HG02981 (cell line): ENCODE results near the gene SPI1.
A peak's percentile ranks its signal among the peaks of the same experiment; 100 is the strongest.

Experiments used
- ATAC-seq: cut with Tn5 transposase; IDR thresholded peaks from one replicate; pipeline ENCODE4 v1.9.1; 2021; ENCODE audit warnings: mild to moderate bottlenecking, moderate library complexity; ENCODE audit not compliant: unreplicated experiment

The SPI1 gene

DNA sequence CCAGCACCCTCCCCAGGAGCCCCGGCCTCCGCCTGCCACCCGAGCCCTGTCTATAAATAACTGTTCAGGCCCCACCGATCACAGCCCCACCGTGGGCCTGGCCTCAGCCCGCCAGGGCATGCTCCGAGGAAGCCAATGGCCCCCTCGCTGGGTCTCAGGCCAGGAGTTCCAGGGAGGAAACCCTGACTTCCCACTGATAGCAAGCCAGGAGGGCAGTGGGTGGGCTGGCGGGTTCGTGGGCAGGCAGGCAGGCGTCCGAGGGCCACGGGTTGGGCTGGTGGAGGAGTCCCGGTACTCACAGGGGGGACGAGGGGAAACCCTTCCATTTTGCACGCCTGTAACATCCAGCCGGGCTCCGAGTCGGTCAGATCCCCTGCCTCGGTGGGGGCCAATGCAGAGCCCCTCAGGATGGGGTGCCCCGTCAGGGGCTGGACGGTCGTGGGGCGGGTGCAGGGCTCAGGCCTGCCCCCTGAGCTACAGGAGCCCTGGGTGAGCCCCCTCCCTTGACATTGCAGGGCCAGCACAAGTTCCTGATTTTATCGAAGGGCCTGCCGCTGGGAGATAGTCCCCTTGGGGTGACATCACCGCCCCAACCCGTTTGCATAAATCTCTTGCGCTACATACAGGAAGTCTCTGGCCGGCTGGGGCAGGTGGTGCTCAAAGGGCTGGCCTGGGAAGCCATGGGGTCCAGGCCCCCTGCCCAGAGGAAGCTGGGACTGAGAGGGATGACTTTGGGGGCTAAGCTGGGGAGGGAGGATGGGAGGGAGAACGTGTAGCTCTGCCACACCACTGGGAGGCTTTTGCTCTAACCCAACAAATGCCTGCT, at the start of gene SPI1:
TSS of gene SPI1 (minus strand) at position 538 of the 826 bp plus-strand sequence. CDS start at position 344, 194 bp downstream.
- ATAC-seq, result peak; percentile 78

DNA sequence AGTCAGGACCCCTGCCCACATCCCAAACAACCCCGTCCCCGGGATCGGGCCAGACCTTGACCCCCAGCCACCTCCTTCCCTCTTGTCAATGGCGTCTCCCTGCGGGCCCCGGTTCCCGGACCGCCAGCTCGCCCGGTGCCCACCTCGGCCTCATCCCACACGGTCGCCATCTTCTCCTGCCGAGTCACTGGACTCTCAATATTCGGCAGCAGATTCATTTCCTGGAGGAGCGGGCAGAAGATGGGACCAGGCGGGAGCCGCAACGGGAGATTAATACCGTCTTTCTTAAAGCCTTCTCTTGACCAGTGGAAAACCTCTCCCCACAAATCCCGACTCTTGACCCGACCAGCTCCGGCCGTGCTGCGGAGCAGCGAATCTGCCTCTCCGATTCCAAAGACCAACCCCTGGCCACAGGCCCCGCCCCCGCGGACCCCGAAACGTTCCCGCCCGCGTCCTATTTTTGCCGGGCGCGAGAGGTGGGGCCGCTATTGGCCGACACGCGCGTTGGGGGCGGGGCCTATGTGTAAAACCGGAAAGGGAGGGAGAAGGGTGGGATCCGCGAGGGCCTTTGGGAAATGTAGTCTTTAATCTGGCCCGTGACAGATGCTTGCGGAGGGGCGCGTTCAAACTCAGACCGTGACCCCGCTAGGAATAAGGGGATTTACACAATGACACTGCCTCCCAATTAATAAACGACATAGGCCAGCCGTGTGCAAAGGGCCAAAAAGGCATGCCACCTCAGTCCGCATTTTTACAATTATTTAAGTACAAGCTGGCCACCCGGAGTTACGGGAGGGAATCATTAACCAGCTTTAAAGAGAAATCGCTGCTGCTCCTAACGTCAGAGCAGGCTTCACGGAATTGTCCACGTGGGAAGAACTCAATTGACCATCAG, 48.0 kb upstream of the SPI1 start, which contains the start of gene PSMC3:
TSS of gene PSMC3 (minus strand) at position 378 of the 895 bp plus-strand sequence. CDS start at position 218, 160 bp downstream.
- peak; percentile 93 for ATAC-seq

DNA sequence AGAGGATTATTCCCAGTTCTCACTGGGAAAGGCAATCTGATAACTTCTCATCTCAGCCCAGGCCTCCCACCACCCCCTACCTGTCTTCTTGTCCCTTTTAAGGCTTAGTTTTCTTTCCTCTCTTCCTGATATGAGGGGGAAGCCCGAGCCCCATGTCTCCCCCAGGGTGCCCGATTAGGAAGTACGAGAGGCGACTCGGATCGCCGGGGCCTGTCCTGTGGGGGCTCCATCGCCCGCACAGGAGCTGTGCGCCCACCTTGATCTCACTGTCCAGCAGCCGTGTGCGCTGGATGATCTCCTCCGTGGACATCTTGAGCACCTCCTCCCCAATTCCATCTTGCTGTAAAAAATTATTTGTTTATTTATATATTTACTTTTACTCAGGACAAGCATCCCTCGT, 47.3 kb upstream of the SPI1 start:
- no peak for ATAC-seq

DNA sequence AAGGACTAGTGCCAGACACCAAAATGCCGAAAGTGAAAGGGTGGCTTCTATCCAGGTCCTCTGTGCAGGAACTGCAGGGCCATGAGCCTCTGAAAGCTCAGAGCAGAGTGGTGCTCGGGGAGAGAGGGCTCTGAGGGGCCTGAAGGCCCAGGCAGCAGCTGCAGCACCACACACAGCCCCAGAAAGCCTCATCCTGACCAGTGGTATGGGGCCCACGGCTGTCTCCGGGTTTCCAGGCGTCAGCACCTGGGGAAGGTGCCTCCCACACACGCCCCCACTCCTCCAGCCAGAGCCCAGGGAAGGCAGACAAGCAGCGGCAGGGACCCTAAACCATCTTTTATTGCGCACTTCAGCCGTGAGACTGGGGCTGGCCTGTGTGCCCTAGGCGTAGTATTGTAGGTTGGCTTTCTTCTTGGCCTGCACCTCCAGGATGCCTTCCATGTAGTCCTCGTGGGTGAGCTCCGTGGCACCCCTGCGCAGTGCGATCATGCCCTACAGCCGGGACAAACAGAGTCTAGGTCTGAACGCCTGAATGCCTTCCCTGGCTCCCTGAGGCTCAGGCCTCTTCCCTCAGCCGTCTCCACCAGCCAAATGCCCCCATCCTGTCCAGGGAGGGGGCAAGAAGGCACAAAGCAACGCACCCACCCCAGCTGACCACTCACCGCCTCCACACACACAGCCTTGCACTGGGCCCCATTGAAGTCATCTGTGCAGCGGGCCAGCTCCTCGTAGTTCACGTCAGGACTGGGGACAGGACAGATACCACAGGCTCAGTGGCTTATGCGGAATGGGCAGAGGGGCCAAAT, 40.3 kb upstream of the SPI1 start:
- ATAC-seq, result no peak

DNA sequence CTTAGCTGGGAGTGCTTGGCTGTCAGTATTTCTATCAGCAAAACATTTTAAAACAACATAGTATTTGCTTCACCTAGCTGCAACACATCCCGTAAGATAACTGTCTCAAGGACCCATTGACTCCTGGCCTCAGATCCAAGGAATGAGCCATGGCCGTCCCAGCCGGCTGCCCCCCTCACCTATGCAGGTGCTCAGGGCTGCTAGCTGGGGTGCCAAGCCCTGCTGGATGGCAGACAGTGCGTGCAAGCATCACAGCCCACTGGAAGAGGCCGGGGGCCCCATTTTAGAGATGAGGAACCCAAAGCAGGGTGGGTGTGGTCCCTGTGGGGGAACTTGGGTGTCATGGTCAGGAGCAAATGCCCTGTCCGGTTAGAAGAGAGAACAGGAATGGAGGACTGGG, 39.4 kb upstream of the SPI1 start:
- no peak for ATAC-seq

DNA sequence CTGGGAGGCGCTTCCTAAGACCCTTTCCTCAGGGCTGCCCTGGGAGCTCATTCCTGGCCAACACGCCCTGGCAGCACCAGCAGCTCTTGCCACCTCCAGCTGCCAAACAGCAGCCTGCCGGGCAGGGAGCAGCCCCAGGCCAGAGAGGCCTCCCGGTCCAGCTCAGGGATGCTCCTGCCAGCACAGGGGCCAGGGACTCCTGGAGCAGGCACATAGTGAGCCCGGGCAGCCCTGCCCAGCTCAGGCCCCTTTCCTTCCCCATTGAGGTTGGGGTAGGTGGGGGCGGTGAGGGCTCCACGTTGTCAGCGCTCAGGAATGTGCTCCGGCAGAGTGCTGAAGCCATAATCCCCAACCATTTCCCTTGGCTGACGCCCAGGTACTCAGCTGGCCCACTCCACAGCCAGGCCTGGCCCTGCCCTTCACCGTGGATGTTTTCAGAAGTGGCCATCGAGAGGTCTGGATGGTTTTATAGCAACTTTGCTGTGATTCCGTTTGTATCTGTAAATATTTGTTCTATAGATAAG, 37.7 kb upstream of the SPI1 start:
- ATAC-seq, result no peak

DNA sequence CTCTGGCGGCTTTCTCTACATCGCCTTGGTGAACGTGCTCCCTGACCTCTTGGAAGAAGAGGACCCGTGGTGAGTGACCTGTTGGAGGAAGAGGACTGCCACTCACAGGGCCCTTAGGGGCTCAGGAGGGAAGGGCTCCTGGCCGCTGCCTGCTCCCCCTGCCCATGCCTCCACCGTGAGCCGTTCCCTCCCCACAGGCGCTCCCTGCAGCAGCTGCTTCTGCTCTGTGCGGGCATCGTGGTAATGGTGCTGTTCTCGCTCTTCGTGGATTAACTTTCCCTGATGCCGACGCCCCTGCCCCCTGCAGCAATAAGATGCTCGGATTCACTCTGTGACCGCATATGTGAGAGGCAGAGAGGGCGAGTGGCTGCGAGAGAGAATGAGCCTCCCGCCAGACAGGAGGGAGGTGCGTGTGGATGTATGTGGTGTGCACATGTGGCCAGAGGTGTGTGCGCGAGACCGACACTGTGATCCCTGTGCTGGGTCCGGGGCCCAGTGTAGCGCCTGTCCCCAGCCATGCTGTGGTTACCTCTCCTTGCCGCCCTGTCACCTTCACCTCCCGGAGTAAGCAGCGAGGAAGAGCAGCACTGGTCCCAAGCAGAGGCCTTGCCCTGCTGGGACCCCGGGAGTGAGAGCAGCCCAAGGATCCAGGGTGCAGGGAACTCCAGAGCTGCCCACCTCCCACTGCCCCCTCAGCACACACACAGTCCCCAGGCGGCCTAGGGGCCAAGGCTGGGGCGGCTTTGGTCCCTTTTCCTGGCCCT, 36.9 kb upstream of the SPI1 start:
- ATAC-seq, result no peak

DNA sequence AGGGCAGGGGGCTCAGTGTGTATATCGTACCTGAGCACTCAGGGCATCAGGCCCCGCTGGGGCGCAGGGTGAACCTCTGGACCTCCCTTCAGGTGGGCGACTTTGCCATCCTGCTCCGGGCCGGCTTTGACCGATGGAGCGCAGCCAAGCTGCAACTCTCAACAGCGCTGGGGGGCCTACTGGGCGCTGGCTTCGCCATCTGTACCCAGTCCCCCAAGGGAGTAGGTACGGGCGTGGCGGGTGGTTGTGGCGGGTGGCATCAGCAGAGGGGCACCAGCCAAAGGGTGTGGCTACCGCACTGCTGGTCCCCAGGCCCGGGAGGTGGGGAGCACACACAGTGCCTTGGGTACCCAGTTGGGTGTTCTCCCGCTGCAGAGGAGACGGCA, 36.3 kb upstream of the SPI1 start:
- no peak for ATAC-seq

DNA sequence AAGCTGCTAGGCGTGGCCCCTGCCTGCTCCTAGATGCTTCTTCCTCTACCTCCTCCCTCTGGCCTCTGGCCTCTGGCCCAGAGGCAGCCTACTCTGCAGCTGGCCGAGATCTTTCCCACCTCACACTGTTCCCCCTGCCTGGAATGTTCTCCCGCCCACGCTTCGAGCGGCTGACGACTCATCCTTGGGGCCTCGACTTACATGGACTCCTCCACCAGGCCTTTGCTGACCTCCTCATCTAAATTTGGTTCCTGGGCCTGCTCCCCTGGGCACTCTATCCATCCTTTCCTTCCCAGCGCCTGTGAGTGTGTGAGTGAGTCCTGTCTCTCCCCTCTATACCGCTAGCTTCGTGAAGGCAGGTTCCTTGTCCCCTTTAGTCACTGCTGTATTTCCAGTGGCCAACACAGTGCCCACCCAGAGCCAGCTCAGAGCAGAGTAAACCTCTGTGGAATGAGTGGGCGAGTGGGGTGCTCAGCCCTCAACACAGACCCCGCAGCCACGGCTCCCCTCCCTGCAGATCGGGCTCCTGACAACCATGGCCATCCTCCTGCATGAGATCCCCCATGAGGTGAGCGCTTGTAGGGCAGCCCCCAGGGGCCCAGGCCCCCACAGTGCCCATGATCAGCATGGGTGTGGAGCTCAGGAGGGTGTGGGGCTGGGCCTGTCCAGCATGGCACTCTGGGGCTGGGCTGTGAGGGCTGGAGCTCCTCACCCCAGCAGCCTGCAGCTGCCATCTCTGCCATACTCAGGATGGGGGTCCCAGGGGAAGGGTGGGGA, 35.7 kb upstream of the SPI1 start:
- ATAC-seq, result no peak

DNA sequence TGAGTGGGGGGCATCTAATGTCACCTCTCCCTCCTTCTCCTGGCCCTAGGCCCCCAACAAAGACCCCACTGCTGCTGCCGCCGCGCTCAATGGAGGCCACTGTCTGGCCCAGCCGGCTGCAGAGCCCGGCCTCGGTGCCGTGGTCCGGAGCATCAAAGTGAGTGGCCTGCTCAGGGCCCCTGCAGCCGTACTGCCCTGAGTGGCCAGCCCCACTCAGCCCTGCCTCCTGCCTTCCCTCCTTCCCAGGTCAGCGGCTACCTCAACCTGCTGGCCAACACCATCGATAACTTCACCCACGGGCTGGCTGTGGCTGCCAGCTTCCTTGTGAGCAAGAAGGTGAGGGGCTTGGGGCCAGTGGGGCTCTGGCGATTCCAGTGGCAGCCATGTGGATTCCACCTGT, 35.0 kb upstream of the SPI1 start:
- no peak for ATAC-seq

DNA sequence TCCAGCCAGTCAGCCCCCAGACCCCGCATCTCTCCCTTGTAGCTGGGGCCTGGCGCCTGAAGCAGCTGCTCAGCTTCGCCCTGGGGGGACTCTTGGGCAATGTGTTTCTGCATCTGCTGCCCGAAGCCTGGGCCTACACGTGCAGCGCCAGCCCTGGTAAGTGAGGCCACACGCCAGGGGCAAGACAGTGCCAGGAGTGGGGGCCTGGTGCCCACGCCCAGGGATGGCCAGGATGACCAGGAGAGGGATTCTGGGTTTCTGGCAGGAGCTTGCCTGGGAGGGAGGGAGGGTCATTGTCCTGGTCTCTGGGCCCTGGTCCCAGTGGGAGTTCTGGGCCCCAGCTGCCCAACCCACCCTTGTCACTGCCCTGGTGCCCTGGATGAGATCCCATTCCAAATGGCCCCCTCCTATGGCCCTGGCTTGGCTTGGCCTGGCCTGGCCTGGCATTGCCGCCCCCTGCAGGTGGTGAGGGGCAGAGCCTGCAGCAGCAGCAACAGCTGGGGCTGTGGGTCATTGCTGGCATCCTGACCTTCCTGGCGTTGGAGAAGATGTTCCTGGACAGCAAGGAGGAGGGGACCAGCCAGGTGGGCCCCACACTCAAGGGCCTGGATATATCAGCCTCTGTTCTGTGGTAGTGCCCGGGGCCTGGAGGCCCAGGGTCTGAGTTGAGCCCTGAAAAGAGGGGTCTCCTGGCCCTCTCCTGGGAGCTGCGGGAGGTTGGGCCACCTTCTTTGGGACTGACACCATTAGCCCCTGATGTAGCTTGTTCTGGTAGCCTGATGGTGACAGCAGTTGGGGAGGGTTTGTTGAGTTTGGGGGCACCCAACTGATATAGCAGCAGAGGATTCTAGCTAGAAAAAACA, 33.8 kb upstream of the SPI1 start:
- ATAC-seq, result no peak

DNA sequence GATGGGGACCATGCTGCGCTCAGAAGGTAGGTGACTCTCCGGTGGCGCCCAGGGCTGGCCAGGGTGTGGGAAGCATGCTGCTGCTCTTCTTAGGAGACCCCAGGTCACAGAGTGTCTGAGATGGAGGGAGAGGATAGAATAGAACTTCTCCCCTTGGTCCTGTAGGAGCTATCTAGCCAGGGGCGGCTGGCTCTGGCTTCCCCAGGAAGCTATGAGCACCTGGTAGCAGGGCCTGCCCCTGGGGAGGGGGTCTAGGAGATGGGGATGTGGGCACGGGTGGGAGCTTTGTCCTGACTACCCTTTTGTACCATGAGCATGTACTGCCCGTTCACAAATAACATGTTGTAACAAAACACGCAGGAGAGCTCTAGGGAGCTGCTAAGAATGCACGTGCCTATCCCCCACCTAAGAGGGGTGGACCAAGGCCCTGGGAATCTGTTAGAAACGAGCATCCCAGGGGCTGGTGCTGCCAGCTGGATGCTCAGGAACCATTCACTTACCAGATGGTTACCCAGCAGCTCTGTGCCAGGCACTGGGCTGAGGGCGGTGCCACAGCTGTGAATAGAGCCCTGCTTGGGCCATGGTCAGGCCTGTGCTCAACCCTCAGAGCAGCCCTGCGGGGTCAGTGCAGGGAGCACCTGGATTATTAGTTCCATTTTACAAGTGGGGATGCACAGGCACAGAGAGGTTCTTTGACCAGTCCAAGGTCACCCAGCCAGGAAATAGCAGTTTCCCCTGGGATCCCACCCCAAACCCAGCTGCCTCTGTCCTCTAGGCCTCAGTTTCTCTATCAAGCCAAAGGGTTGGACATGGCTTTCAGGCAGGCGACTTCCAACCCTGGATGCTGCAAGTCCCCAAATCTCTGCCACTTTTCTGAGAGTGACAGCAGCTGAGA, 32.3 kb upstream of the SPI1 start:
- ATAC-seq, result no peak

DNA sequence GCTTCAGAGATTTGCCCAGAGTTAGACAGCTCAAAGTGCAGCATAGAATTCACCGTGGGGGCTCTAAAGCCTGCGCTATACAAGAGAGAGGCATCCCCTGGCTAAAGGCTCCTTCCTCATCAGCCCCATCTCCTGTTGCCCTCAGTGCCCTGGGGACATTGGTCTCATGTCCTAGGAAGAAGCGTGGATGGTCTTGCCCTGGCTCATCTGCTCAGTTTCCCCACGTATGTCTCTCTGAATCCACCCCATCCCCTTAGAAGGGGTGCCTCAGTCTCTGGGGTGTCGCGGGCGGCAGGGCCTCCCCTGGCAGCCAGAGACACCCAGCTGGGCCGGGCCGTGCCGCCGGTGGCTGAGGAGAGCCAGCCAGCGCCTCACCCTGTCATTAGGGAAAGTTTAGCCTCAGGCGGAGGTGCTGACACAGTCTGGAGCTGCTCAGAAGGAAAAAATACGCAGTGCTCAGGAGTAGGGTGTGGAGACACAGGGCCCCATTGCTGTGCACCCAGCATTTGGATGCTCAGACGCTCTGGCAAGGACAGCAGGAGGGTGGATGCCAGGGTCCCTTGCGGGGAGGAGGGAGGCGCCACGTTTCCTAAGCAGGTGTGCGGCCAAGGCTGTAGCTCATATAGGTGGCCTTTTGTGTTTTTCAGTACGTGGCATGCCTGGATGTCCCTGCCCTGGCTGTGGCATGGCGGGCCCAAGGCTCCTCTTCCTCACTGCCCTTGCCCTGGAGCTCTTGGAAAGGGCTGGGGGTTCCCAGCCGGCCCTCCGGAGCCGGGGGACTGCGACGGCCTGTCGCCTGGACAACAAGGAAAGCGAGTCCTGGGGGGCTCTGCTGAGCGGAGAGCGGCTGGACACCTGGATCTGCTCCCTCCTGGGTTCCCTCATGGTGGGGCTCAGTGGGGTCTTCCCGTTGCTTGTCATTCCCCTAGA, 31.4 kb upstream of the SPI1 start:
- no peak for ATAC-seq

DNA sequence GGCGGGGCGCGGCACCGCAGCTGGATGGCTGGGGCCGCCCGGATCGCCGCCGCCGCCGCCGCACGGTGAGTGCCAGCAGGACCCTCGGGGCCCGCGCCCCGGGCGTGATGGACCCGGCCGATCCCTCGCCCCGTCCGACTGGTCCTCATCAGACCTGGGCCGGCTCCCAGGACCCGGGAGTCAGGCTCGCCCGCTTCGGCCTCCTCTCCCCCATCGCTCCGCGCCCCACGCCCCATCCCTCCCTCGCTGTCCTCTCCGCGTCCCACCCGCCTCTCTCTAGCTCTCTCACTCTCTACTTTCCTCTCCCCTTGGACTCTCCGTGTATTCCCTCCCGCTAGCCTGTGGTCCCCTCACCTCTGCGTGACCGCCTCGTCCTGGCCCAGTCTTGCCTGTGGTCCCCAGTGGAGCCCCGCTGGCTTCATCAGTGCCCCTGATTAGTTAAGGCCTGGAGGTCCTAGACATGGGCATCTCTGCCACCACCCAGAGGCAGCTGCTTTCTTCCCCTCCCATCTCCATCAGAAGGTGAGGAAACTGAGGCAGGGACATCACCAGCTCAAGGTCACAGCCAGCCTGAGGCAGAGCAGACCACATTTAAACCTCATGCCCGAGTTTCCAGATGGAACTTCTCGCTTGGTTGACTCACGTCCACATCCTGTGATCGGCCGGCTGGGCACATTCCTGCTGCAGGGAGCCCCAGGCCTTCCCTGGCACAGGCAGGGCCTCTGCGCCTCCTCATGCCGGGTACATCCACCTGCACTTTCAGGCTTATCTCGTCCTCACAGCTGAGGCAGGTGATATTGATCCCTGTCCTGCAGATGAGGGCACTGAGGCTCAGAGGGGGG, 30.5 kb upstream of the SPI1 start:
- ATAC-seq, result no peak
